ENCODE results near the gene BCL11B.

The BCL11B gene

GRCh38 chr14:99156814-99157213 lies 115.2 kb downstream of the BCL11B start:
- Histone ChIP-seq H3K27me3 (ENCODE audit: insufficient read depth, low read depth, severe bottlenecking) (peaks cover 84% of the 10 kb centered on the region), H3K9me3 (ENCODE audit: severe bottlenecking) (no peaks in the 10 kb centered on the region), H3K36me3 (no peaks in the 10 kb centered on the region), H3K27ac (no peak overlapping the region), H3K4me3 (ENCODE audit: low read depth, low read length) (no peak overlapping the region)
- TF ChIP-seq CTCF (IDR thresholded peaks at IDR 0.05; ENCODE audit: low read depth, low read length): no peak
- no peak for DNase-seq

GRCh38 chr14:99156090-99156425 lies 115.9 kb downstream of the BCL11B start:
- H3K36me3 ChIP-seq: no peaks in the 10 kb centered on the region
- no peak for DNase-seq
- no peak overlapping the region for H3K4me3 ChIP-seq (ENCODE audit: low read depth, low read length)
- no peak overlapping the region for H3K27ac ChIP-seq
- peaks cover 86% of the 10 kb centered on the region for H3K27me3 ChIP-seq (ENCODE audit: insufficient read depth, low read depth, severe bottlenecking)
- TF ChIP-seq CTCF (IDR thresholded peaks at IDR 0.05; ENCODE audit: low read depth, low read length): no peak
- no peaks in the 10 kb centered on the region for H3K9me3 ChIP-seq (ENCODE audit: severe bottlenecking)

- no peak overlapping the region for H3K27ac ChIP-seq
- H3K9me3 ChIP-seq (ENCODE audit: severe bottlenecking): no peaks in the 10 kb centered on the region
- no peak for DNase-seq
- no peaks in the 10 kb centered on the region for H3K36me3 ChIP-seq
- H3K4me3 ChIP-seq (ENCODE audit: low read depth, low read length): no peak overlapping the region
- H3K27me3 ChIP-seq (ENCODE audit: insufficient read depth, low read depth, severe bottlenecking): peaks cover 89% of the 10 kb centered on the region
- no peak for TF ChIP-seq CTCF (IDR thresholded peaks at IDR 0.05; ENCODE audit: low read depth, low read length)
Observed at GRCh38 chr14:99155173-99156089, 116.6 kb downstream of the BCL11B start.

GRCh38 chr14:99150236-99150635 lies 121.8 kb downstream of the BCL11B start:
- no peak for TF ChIP-seq CTCF (IDR thresholded peaks at IDR 0.05; ENCODE audit: low read depth, low read length)
- no peak overlapping the region for H3K4me3 ChIP-seq (ENCODE audit: low read depth, low read length)
- DNase-seq: no peak
- peaks cover 89% of the 10 kb centered on the region for H3K27me3 ChIP-seq (ENCODE audit: insufficient read depth, low read depth, severe bottlenecking)
- H3K27ac ChIP-seq: no peak overlapping the region
- no peaks in the 10 kb centered on the region for H3K9me3 ChIP-seq (ENCODE audit: severe bottlenecking)
- H3K36me3 ChIP-seq: no peaks in the 10 kb centered on the region

- H3K27me3 ChIP-seq (ENCODE audit: insufficient read depth, low read depth, severe bottlenecking): peaks cover 89% of the 10 kb centered on the region
- H3K4me3 ChIP-seq (ENCODE audit: low read depth, low read length): no peak overlapping the region
- no peak for TF ChIP-seq CTCF (IDR thresholded peaks at IDR 0.05; ENCODE audit: low read depth, low read length)
- no peaks in the 10 kb centered on the region for H3K36me3 ChIP-seq
- no peak for DNase-seq
- H3K27ac ChIP-seq: no peak overlapping the region
- H3K9me3 ChIP-seq (ENCODE audit: severe bottlenecking): no peaks in the 10 kb centered on the region
Observed at GRCh38 chr14:99148861-99149610, 123.0 kb downstream of the BCL11B start.

All from WERI-Rb-1 (cell line).